HFFc6 (cell line): ENCODE measurements around the gene PCYT1B. TPM values are rescaled to one million over a fixed set of nuclear protein-coding genes. Genes with fewer than 3 reads are reported as not detected.

ENCODE experiments used
- total RNA-seq, 6 experiments: library from RNA; stranded (reverse); fragmentation: NEBNext Ultra II Directional; extraction: Animal tissue kit (Norgen Biotek cat#: 25700); gene quantifications; 2 replicates in 1 of 6; 3 replicates in 5 of 6; pipeline ENCODE4 v1.2.3, GENCODE V29; 2021

PCYT1B gene
- total RNA-seq, 6 experiments from 2014 or later, result not detected

Other genes starting within 250 kb of the PCYT1B start
- gene PDK3, start 182.1 kb downstream of the PCYT1B start, total RNA-seq, result 1 to 10 TPM in 1 of 6 experiments, under 1 TPM in 4, not detected in 1; 0.09 to 1.2 (median 0.12) TPM
- gene POLA1, start 46.6 kb upstream of the PCYT1B start, total RNA-seq, result 10 to 100 TPM in 4 of 6 experiments, 1 to 10 TPM in 2; 6.5 to 12.5 (median 11.0) TPM